K562 (cell line): ENCODE results near the gene TUBB4B. TPM values are rescaled to one million over a fixed set of nuclear protein-coding genes. Genes with fewer than 3 reads are reported as not detected.

Experiments used
- ATF1 ChIP-seq, 2 experiments: fragments of 450-650 bp in 1 of 2; IDR thresholded peaks; 2 replicates each; pipeline ENCODE4 v1.6.1; 2016; ENCODE audit warnings: missing compliant biosample characterization in 1 of 2, missing genetic modification characterization in 1 of 2
- HMGN3 ChIP-seq: IDR thresholded peaks from 2 replicates; pipeline ENCODE4 v1.6.1; 2011; ENCODE audit warnings: borderline replicate concordance, low read depth, mild to moderate bottlenecking, mixed read lengths, low read length; ENCODE audit not compliant: insufficient read length; ENCODE audit errors: extremely low read depth
- HNRNPK ChIP-seq: fragments of 200-400 bp; formaldehyde crosslinking; IDR thresholded peaks from one replicate; pipeline ENCODE4 v1.6.1; 2018; ENCODE audit warnings: mild to moderate bottlenecking, low read depth, low read length; ENCODE audit not compliant: poor library complexity, severe bottlenecking
- JUN ChIP-seq, 2 experiments: sonication (generic) in 1 of 2; formaldehyde crosslinking in 1 of 2; IDR thresholded peaks; 2 replicates each; pipeline versions ENCODE4 v1.6.1 to v1.8.0; 2012 to 2022; ENCODE audit warnings: borderline replicate concordance in 2 of 2, mild to moderate bottlenecking in 2 of 2, improper control_type of control experiment in 1 of 2, low read depth in 1 of 2, low read length in 1 of 2, missing genetic modification reagents in 1 of 2
- JUND ChIP-seq, 2 experiments: IDR thresholded peaks; 2 replicates in 1 of 2; 3 replicates in 1 of 2; pipeline ENCODE4 v1.6.1; 2011; ENCODE audit warnings: borderline replicate concordance in 2 of 2, low read depth in 2 of 2, low read length in 2 of 2, improper control_type of control experiment in 1 of 2, missing biosample characterization in 1 of 2, missing genetic modification characterization in 1 of 2, missing genetic modification reagents in 1 of 2
- L3MBTL2 ChIP-seq: fragments of 450-650 bp; IDR thresholded peaks from 2 replicates; pipeline ENCODE4 v1.6.1; 2016; ENCODE audit warnings: mild to moderate bottlenecking, moderate library complexity
- MAZ ChIP-seq, 2 experiments: fragments of 450-650 bp in 1 of 2; sonication (generic) in 1 of 2; formaldehyde crosslinking; IDR thresholded peaks in 1 of 2; conservative IDR thresholded peaks in 1 of 2; 2 replicates each; pipeline versions ENCODE4 v1.4.0 to v1.5.0; 2020; ENCODE audit warnings: mild to moderate bottlenecking in 1 of 2, missing genetic modification reagents in 1 of 2
- POLR2B ChIP-seq: fragments of 450-650 bp; IDR thresholded peaks from 2 replicates; pipeline ENCODE4 v1.6.1; 2018; ENCODE audit warnings: low read depth; ENCODE audit not compliant: partially characterized antibody
- PPARD ChIP-seq: fragments of 250-450 bp; sonication (Bioruptor Pico); IDR thresholded peaks from 2 replicates; pipeline ENCODE4 v1.8.0; 2022; ENCODE audit warnings: inconsistent platforms, mild to moderate bottlenecking, moderate library complexity
- STAG1 ChIP-seq: sonication (generic); formaldehyde crosslinking; IDR thresholded peaks from 2 replicates; pipeline ENCODE4 v1.5.0; 2020; ENCODE audit warnings: missing genetic modification reagents, borderline replicate concordance
- TBL1XR1 ChIP-seq, 2 experiments: IDR thresholded peaks; 2 replicates each; pipeline ENCODE4 v1.6.1; 2012; ENCODE audit warnings: improper control_type of control experiment in 2 of 2, low read length in 2 of 2, mild to moderate bottlenecking in 1 of 2
- TOE1 ChIP-seq, 2 experiments: fragments of 450-650 bp in 1 of 2; sonication (generic) in 1 of 2; formaldehyde crosslinking in 1 of 2; IDR thresholded peaks; 2 replicates each; pipeline versions ENCODE4 v1.7.1 to v1.8.0; 2016 to 2022; ENCODE audit warnings: borderline replicate concordance in 2 of 2, mild to moderate bottlenecking in 2 of 2, antibody characterized with exemption in 1 of 2, inconsistent platforms in 1 of 2, low read depth in 1 of 2, missing genetic modification reagents in 1 of 2, moderate library complexity in 1 of 2
- ZBTB7A ChIP-seq: IDR thresholded peaks from 2 replicates; pipeline ENCODE4 v1.6.1; 2011; ENCODE audit warnings: low read depth, mild to moderate bottlenecking, low read length, moderate library complexity, borderline replicate concordance; ENCODE audit not compliant: control insufficient read depth
- ZNF24 ChIP-seq: fragments of 450-650 bp; IDR thresholded peaks from 2 replicates; pipeline ENCODE4 v1.6.1; 2016
- ZNF263 ChIP-seq: sonication (generic); formaldehyde crosslinking; IDR thresholded peaks from 2 replicates; pipeline ENCODE4 v1.8.0; 2022; ENCODE audit warnings: mild to moderate bottlenecking, missing genetic modification reagents, borderline replicate concordance
- ZNF282 ChIP-seq: sonication (generic); formaldehyde crosslinking; IDR thresholded peaks from 2 replicates; pipeline ENCODE4 v1.8.1; 2023; ENCODE audit warnings: missing genetic modification reagents
- polyA plus RNA-seq, 8 experiments: library from polyadenylated mRNA; depleted of rRNA in 4 of 8; stranded (reverse) in 5 of 8; unstranded in 3 of 8; fragments of >200 nt; fragmentation: Nextera tagmentation in 2 of 8; fragmentation: Illumina TruSeq in 1 of 8; extraction: Ambion mirVana in 2 of 8; extraction: Trizol in 1 of 8; gene quantifications; 2 replicates each; pipeline versions ENCODE4 v1.2.1 to v1.2.3, GENCODE V29; 2011 to 2014; ENCODE audit warnings: inconsistent platforms in 1 of 8, missing spikeins in 1 of 8
- total RNA-seq, 7 experiments: library from RNA; depleted of rRNA in 6 of 7; stranded (reverse); fragments of >200 nt in 6 of 7; fragmentation: Illumina TruSeq in 2 of 7; extraction: Trizol in 2 of 7; gene quantifications; 2 replicates each; pipeline versions ENCODE4 v1.2.1 to v1.2.3, GENCODE V29; 2011 to 2021; ENCODE audit warnings: low replicate concordance in 1 of 7
- TF ChIP-seq, protein P1 (sequence below): sonication (generic); formaldehyde crosslinking; IDR thresholded peaks from 2 replicates; pipeline ENCODE4 v1.8.0; 2022; ENCODE audit warnings: mild to moderate bottlenecking, missing genetic modification reagents
- TF ChIP-seq, protein P2 (sequence below), 2 experiments: fragments of 450-650 bp; conservative IDR thresholded peaks; 2 replicates each; pipeline ENCODE4 v1.6.1; 2017; ENCODE audit warnings: mild to moderate bottlenecking in 2 of 2, moderate library complexity in 2 of 2
- TF ChIP-seq, protein P3 (sequence below): fragments of 450-650 bp; formaldehyde crosslinking; IDR thresholded peaks from 2 replicates; pipeline ENCODE4 v1.4.0; 2020; ENCODE audit warnings: mild to moderate bottlenecking, moderate library complexity
- TF ChIP-seq, protein P4 (sequence below): sonication (generic); formaldehyde crosslinking; IDR thresholded peaks from 2 replicates; pipeline ENCODE4 v1.9.0; 2022; ENCODE audit warnings: mild to moderate bottlenecking, missing genetic modification reagents

Gene TUBB4B
- total and polyA plus RNA-seq, 9 of the 15 experiments (the other 6 are each of a cell fraction or from before 2014, with no cell fraction given), result 24.1 to 443 (median 268) TPM

GRCh38 chr9:137227054-137227852, 13.8 kb upstream of the TUBB4B start, which contains the start of gene RNF224 (continued):
- 0 out of 2 replicates have a peak, but pooled peaks have one; percentile 30 for TF ChIP-seq JUND (IDR thresholded peaks at IDR 0.05; ENCODE audit: borderline replicate concordance, low read depth, low read length)
- no peak; the same call in 2 of the 3 replicates for TF ChIP-seq JUND (tag; IDR thresholded peaks at IDR 0.05; ENCODE audit: borderline replicate concordance, low read depth, low read length)
- TF ChIP-seq POLR2B, result no peak
- TF ChIP-seq ZNF263, result peak; percentile 65; the same call in 1 of the 2 replicates
- TF ChIP-seq, protein P1, sequence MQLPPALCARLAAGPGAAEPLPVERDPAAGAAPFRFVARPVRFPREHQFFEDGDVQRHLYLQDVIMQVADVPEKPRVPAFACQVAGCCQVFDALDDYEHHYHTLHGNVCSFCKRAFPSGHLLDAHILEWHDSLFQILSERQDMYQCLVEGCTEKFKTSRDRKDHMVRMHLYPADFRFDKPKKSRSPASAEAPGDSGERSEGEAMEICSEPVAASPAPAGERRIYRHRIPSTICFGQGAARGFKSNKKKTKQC (CRISPR knock-in tag), result no peak
- TF ChIP-seq L3MBTL2, result peak; percentile 26; the same call in 1 of the 2 replicates
- TF ChIP-seq ZNF282 (CRISPR knock-in tag), result no peak
- TF ChIP-seq, protein P2, sequence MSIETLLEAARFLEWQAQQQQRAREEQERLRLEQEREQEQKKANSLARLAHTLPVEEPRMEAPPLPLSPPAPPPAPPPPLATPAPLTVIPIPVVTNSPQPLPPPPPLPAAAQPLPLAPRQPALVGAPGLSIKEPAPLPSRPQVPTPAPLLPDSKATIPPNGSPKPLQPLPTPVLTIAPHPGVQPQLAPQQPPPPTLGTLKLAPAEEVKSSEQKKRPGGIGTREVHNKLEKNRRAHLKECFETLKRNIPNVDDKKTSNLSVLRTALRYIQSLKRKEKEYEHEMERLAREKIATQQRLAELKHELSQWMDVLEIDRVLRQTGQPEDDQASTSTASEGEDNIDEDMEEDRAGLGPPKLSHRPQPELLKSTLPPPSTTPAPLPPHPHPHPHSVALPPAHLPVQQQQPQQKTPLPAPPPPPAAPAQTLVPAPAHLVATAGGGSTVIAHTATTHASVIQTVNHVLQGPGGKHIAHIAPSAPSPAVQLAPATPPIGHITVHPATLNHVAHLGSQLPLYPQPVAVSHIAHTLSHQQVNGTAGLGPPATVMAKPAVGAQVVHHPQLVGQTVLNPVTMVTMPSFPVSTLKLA (conservative IDR thresholded peaks at IDR 0.05), result 0 out of 4 replicates have a peak, but pooled peaks of 1 of the 2 experiments have one; percentile 37
- TF ChIP-seq TOE1 (IDR thresholded peaks at IDR 0.05; ENCODE audit: borderline replicate concordance), result peak; percentile 11; the same call in 1 of the 2 replicates
- 0 out of 2 replicates have a peak, but pooled peaks have one; percentile 33 for TF ChIP-seq TOE1 (CRISPR knock-in tag; IDR thresholded peaks at IDR 0.05; ENCODE audit: borderline replicate concordance, low read depth)
- peak; percentile 39 to 73; a peak in 3 of 4 replicates for TF ChIP-seq MAZ (CRISPR knock-in tag; conservative IDR thresholded peaks at IDR 0.05 in 1 of 2, IDR thresholded peaks at IDR 0.05 in 1 of 2)
- no peak for TF ChIP-seq ATF1 (CRISPR knock-in tag; IDR thresholded peaks at IDR 0.05)
- TF ChIP-seq ATF1 (tag; IDR thresholded peaks at IDR 0.05), result peak; percentile 27; the same call in 1 of the 2 replicates
- peak; percentile 86 for TF ChIP-seq STAG1 (CRISPR knock-in tag)
- no peak for TF ChIP-seq HNRNPK
- peak; percentile 56 for TF ChIP-seq ZBTB7A
- no peak for TF ChIP-seq PPARD (CRISPR knock-in tag)
- TF ChIP-seq, protein P3, sequence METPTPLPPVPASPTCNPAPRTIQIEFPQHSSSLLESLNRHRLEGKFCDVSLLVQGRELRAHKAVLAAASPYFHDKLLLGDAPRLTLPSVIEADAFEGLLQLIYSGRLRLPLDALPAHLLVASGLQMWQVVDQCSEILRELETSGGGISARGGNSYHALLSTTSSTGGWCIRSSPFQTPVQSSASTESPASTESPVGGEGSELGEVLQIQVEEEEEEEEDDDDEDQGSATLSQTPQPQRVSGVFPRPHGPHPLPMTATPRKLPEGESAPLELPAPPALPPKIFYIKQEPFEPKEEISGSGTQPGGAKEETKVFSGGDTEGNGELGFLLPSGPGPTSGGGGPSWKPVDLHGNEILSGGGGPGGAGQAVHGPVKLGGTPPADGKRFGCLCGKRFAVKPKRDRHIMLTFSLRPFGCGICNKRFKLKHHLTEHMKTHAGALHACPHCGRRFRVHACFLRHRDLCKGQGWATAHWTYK (CRISPR knock-in tag), result peak; percentile 89; the same call in 1 of the 2 replicates
- TF ChIP-seq ZNF24, result peak; percentile 28; the same call in 1 of the 2 replicates
- 0 out of 4 replicates have a peak, but pooled peaks of 1 of the 2 experiments have one; percentile 34 for TF ChIP-seq TBL1XR1 (IDR thresholded peaks at IDR 0.05; ENCODE audit: low read length in 2 of 2)
- 0 out of 2 replicates have a peak, but pooled peaks have one; percentile 8 for TF ChIP-seq JUN (IDR thresholded peaks at IDR 0.05; ENCODE audit: borderline replicate concordance, low read depth, low read length)
- TF ChIP-seq JUN (CRISPR knock-in tag; IDR thresholded peaks at IDR 0.05; ENCODE audit: borderline replicate concordance), result no peak
- TF ChIP-seq HMGN3, result peak; percentile 60
- TF ChIP-seq, protein P4, sequence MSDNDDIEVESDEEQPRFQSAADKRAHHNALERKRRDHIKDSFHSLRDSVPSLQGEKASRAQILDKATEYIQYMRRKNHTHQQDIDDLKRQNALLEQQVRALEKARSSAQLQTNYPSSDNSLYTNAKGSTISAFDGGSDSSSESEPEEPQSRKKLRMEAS (CRISPR knock-in tag), result peak; percentile 27; the same call in 1 of the 2 replicates
